ENCODE data around the gene NDUFS8. TPM values are rescaled to one million over a fixed set of nuclear protein-coding genes. Genes with fewer than 3 reads are reported as not detected.
"Not testable (repeated sequence)": the region's sequence is repeated elsewhere in the genome, so short reads cannot be mapped to it uniquely, and the experiment has no call there.

The NDUFS8 gene
- total RNA-seq, 6 donors from 2014 or later: 64.5 to 196 (median 143) TPM

GRCh38 chr11:67993821-67994220 is 36.7 kb upstream of the NDUFS8 start:
- WGBS, 2 donors: 36 to 59% methylated on average over 2 to 12 of the region's 12 CpGs
- peaks cover 0 to 11% (median 0%) of the 10 kb centered on the region in 4 donors for H3K36me3 ChIP-seq
- H3K27ac ChIP-seq; H3K27me3 ChIP-seq; ATAC-seq (ENCODE audit: low FRiP score in 2 of 2); H3K9me3 ChIP-seq; H3K4me3 ChIP-seq; DNase-seq: not testable (repeated sequence)
- TF ChIP-seq CTCF (IDR thresholded peaks at IDR 0.05): peak; percentile 37 to 85 (median 61)
- peaks cover 5 to 27% (median 7%) of the 10 kb centered on the region in 4 donors for H3K4me1 ChIP-seq

- H3K27me3 ChIP-seq; DNase-seq; ATAC-seq (ENCODE audit: low FRiP score in 2 of 2); H3K27ac ChIP-seq; H3K4me3 ChIP-seq; H3K9me3 ChIP-seq: not testable (repeated sequence)
- Histone ChIP-seq H3K36me3 (peaks cover 0 to 12% (median 1%) of the 10 kb centered on the region in 4 donors), H3K4me1 (peaks cover 5 to 27% (median 7%) of the 10 kb centered on the region in 4 donors)
- WGBS, 2 donors: 96 to 100% methylated on average over 2 to 5 of the region's 5 CpGs
Measured at GRCh38 chr11:67994387-67994786, 36.1 kb upstream of the NDUFS8 start.

- H3K9me3 ChIP-seq; H3K27me3 ChIP-seq; ATAC-seq (ENCODE audit: low FRiP score in 2 of 2); DNase-seq; H3K4me3 ChIP-seq; H3K27ac ChIP-seq: not testable (repeated sequence)
- WGBS, 2 donors: 93% methylated on average over 2 to 3 of the region's 3 CpGs
- peaks cover 5 to 27% (median 7%) of the 10 kb centered on the region in 4 donors for H3K4me1 ChIP-seq
- H3K36me3 ChIP-seq: peaks cover 0 to 14% (median 1%) of the 10 kb centered on the region in 4 donors
Measured at GRCh38 chr11:67995129-67995528, 35.4 kb upstream of the NDUFS8 start.

DNA sequence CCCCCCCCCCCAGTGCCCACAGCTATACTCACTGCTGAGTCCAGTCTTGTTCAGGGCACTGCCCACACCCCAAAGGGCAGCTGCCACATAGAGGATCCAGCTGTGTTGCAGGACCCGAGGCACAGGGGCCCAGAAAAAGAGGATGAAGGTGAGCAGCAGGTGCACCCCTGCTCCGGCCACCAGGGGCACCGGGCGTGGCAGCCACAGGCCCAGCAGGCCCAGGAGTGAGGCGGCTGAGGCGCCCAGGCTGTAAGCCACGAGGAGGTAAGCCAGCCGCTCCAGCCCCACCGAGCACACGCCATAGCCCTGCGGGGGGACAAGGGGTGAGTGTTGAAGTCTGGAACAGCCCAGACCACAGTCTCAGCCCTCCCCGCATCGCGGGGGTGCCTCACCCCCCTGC is 34.9 kb upstream of the NDUFS8 start:
- 81 to 87% methylated on average over 3 of the region's 14 CpGs for WGBS, 2 donors
- peaks cover 5 to 27% (median 7%) of the 10 kb centered on the region in 4 donors for H3K4me1 ChIP-seq
- H3K9me3 ChIP-seq; H3K4me3 ChIP-seq; DNase-seq; H3K27me3 ChIP-seq; H3K27ac ChIP-seq; ATAC-seq (ENCODE audit: low FRiP score in 2 of 2): not testable (repeated sequence)
- H3K36me3 ChIP-seq: peaks cover 0 to 14% (median 1%) of the 10 kb centered on the region in 4 donors

- TF ChIP-seq EP300 (IDR thresholded peaks at IDR 0.05) (no peak), CTCF (IDR thresholded peaks at IDR 0.05) (no peak), POLR2A (IDR thresholded peaks at IDR 0.05) (no peak), POLR2AphosphoS5 (IDR thresholded peaks at IDR 0.05) (no peak)
- Histone ChIP-seq H3K36me3 (peaks cover 0 to 14% (median 1%) of the 10 kb centered on the region in 4 donors), H3K27ac (no peak overlapping the region), H3K27me3 (peaks cover 0 to 5% (median 0%) of the 10 kb centered on the region in 4 donors), H3K9me3 (no peaks in the 10 kb centered on the region), H3K4me1 (peaks cover 4 to 22% (median 6%) of the 10 kb centered on the region in 4 donors), H3K4me3 (no peak overlapping the region)
- no peak for DNase-seq
- WGBS, 2 donors: 86 to 91% methylated on average over 9 to 11 of the region's 13 CpGs
- ATAC-seq (ENCODE audit: low FRiP score in 2 of 2): peak in 1 of 2 donors; percentile 44
Measured at GRCh38 chr11:67996051-67996450, 34.4 kb upstream of the NDUFS8 start.

DNA sequence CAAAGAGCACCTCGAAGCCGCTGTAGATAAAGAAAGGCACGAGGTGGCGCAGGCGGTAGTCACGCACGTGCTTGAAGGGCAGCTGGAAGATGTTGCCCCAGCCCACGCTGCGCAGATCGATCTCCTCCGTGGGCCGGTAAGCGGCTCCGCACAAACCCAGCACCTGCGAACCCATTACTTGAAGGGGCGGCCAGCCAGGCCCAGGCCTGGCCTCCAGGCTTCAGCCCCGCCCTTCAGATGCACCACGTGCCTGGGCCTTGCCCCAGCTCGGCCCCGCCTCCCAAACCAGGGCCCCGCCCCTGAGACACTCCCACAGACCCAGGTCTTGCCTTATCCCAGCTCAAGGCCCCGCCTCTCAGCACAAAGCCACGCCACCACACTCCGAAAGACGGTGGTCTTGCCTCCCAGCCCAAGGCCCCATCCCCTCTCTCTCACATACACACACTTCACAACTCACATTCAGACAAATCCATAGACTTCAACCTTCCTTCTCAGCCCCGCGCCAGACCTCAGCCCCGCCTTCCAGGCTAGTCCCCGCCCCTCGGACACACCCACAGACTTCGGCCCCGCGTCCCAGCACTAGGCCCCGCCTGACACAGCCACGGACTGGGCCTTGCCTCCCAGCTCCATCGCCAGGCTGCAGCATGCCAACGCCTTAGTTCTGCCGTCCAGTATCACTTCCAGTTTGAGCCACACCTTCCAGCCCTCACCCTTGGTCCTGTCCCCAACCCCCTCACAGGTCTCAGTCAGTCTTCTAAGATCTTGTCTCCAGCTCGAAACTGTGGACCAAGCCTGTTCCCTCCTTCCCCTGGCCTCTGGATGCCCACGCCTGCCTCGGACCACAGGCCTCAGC is 33.6 kb upstream of the NDUFS8 start:
- DNase-seq: peak; percentile 76 to 94
- 71 to 72% methylated on average over 34 to 35 of the region's 41 CpGs for WGBS, 2 donors
- Histone ChIP-seq H3K27me3 (no peaks in the 10 kb centered on the region), H3K9me3 (no peaks in the 10 kb centered on the region), H3K27ac (no peak overlapping the region), H3K4me3 (no peak overlapping the region), H3K36me3 (peaks cover 0 to 14% (median 1%) of the 10 kb centered on the region in 4 donors), H3K4me1 (peaks cover 0 to 16% (median 0%) of the 10 kb centered on the region in 4 donors)
- ATAC-seq (ENCODE audit: low FRiP score in 2 of 2): peak; percentile 92 to 95
- TF ChIP-seq POLR2A (IDR thresholded peaks at IDR 0.05): no peak
- no peak for TF ChIP-seq EP300 (IDR thresholded peaks at IDR 0.05)
- no peak for TF ChIP-seq POLR2AphosphoS5 (IDR thresholded peaks at IDR 0.05)
- TF ChIP-seq CTCF (IDR thresholded peaks at IDR 0.05): no peak
